GM18520 (cell line): ENCODE results near the gene MTURN.

ENCODE experiments used
- ATAC-seq: cut with Tn5 transposase; IDR thresholded peaks from one replicate; pipeline ENCODE4 v1.9.1; 2021; ENCODE audit not compliant: unreplicated experiment

MTURN gene

GRCh38 chr7:30201921-30202320 is 67.1 kb downstream of the MTURN start:
- no peak for ATAC-seq

GRCh38 chr7:30202671-30203070 is 67.9 kb downstream of the MTURN start:
- ATAC-seq = no peak

GRCh38 chr7:30206491-30206890 is 71.7 kb downstream of the MTURN start:
- ATAC-seq = no peak

- ATAC-seq = no peak
These were observed 72.2 kb downstream of the MTURN start for GRCh38 chr7:30206942-30207341.

GRCh38 chr7:30207376-30207775 is 72.6 kb downstream of the MTURN start:
- no peak for ATAC-seq

- ATAC-seq = no peak
These were observed 75.2 kb downstream of the MTURN start for GRCh38 chr7:30209951-30210350.
